ENCODE data around the gene SMOC1.

Gene SMOC1

DNA sequence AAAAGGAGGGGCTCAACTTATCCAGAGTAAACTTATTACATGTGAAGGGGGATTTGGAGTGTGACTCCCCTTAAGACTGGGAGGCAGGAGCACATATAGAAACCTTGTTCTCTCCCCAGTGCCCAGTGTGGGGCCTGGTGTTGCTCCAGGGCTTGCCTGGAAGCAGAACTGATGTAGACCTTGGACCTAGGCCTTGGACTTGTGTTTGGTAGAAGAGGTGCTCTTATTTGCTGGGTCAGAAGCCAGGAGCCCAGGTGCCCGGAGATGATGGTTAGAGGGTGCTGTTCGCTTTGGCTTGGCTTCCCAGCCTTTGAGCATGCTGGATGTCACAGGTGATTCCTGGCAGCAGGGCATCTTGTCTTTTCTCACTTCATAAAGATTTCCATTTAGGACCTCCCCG is 110.4 kb downstream of the SMOC1 start:
- CTCF ChIA-PET = interaction anchor here (0.6 kb wide), 1 partner anchor 298 kb away, joined by 8 read pairs; no protein-coding TSS in a partner anchor
- TF ChIP-seq FOXM1 (IDR thresholded peaks at IDR 0.05; ENCODE audit: borderline replicate concordance) = no peak
- TF ChIP-seq FOXK2 (IDR thresholded peaks at IDR 0.05) = no peak
- no peak for TF ChIP-seq FOXA1 (IDR thresholded peaks at IDR 0.05)
- TF ChIP-seq ZNF384 (IDR thresholded peaks at IDR 0.05) = no peak
- no peak for TF ChIP-seq LEF1 (IDR thresholded peaks at IDR 0.05; ENCODE audit: borderline replicate concordance)
- no peak for TF ChIP-seq NFRKB (IDR thresholded peaks at IDR 0.05)
- no peak for TF ChIP-seq SUZ12 (IDR thresholded peaks at IDR 0.05)
- TF ChIP-seq ARNT (IDR thresholded peaks at IDR 0.05) = no peak
- no peak for TF ChIP-seq HDGF (IDR thresholded peaks at IDR 0.05; ENCODE audit: borderline replicate concordance)
- TF ChIP-seq L3MBTL2 (conservative IDR thresholded peaks at IDR 0.05) = no peak
- TF ChIP-seq CTBP1 (IDR thresholded peaks at IDR 0.05; ENCODE audit: borderline replicate concordance) = no peak
- TF ChIP-seq, protein P1, sequence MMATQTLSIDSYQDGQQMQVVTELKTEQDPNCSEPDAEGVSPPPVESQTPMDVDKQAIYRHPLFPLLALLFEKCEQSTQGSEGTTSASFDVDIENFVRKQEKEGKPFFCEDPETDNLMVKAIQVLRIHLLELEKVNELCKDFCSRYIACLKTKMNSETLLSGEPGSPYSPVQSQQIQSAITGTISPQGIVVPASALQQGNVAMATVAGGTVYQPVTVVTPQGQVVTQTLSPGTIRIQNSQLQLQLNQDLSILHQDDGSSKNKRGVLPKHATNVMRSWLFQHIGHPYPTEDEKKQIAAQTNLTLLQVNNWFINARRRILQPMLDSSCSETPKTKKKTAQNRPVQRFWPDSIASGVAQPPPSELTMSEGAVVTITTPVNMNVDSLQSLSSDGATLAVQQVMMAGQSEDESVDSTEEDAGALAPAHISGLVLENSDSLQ (IDR thresholded peaks at IDR 0.05) = no peak
- no peak for TF ChIP-seq TARDBP (IDR thresholded peaks at IDR 0.05)
- TF ChIP-seq BHLHE40 (IDR thresholded peaks at IDR 0.05; ENCODE audit: borderline replicate concordance) = no peak
- TF ChIP-seq ELF4 (IDR thresholded peaks at IDR 0.05) = no peak
- TF ChIP-seq SP1 (IDR thresholded peaks at IDR 0.05) = no peak
- no peak for DNase-seq (ENCODE audit: extremely low spot score)
- POLR2A ChIA-PET = no interaction called here

DNA sequence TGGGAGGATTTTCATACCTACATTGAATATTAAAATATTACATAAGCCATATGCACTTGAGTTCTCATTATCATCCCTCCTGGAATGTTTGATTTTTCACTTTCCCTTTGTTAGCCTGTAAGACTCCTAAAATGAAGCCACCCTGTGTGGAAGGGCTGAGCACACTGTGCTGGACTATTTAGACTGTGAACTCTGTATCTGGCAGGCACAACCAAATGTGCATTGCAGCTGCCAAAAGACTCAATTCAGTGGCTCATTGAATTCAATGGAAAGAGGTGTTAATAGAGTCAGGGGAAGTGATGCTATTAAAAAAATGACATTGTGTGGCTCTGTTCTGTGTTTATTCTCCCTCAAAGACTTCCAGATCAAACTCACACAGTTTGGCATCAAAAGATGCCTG is 111.1 kb downstream of the SMOC1 start:
- no peak for DNase-seq (ENCODE audit: extremely low spot score)

DNA sequence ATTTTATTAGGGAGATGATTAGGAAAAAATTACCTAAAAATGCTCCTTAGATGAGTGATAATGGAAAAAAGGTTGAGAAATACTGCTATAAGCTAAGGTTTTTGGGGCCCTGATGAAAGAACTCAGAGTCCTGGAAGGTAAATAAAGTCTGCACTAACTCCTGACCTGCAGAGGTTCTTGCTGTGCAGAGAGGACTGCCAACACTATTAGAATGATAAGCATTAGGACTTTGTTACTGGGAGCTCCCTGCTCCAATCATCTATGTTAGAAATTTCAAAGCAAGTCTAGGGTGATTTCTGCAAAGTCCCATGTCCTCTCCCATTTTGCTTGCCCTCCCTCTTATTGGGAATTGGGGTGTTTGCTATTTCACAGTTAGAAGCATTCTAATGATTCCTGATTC is 112.2 kb downstream of the SMOC1 start:
- CTCF ChIA-PET = no interaction called here

More for the DNA sequence above, 111.1 kb downstream of the SMOC1 start:
- ChIA-PET POLR2A (no interaction called here), CTCF (no interaction called here)
- TF ChIP-seq, protein P1 (IDR thresholded peaks at IDR 0.05) = no peak
- no peak for TF ChIP-seq ELF4 (IDR thresholded peaks at IDR 0.05)
- TF ChIP-seq ZNF384 (IDR thresholded peaks at IDR 0.05) = no peak

DNA sequence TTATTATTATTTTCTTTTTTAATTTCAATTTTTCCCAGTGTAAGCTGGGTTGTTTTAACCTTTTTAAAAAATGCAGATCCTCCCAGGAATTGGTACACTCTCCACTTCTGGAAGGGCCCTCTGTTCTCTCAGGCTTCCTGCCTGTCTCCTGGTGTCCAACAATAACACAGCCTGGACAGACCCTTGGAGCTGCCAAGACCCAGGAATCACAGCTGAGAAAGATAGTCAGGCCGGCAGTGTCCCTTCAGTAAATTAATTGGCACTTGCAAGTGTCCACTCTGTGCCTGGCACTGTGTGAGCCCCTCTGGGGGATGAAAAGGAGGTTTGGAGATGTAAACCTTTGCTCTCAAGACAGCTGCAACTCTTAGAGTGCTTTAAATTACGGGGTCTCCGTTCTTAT is 113.3 kb downstream of the SMOC1 start:
- DNase-seq (ENCODE audit: extremely low spot score) = no peak
- POLR2A ChIA-PET = interaction anchor here (1.0 to 1.8 kb wide), 2 partner anchors 10 to 114 kb away, joined by 5 read pairs; partner anchors contain the start of gene SMOC1
- CTCF ChIA-PET = no interaction called here
- no peak for TF ChIP-seq TARDBP (IDR thresholded peaks at IDR 0.05)
- no peak for TF ChIP-seq FOXM1 (IDR thresholded peaks at IDR 0.05; ENCODE audit: borderline replicate concordance)
- TF ChIP-seq L3MBTL2 (conservative IDR thresholded peaks at IDR 0.05) = no peak
- TF ChIP-seq FOXA1 (IDR thresholded peaks at IDR 0.05) = no peak
- TF ChIP-seq CTBP1 (IDR thresholded peaks at IDR 0.05; ENCODE audit: borderline replicate concordance) = no peak
- TF ChIP-seq SP1 (IDR thresholded peaks at IDR 0.05) = no peak
- TF ChIP-seq NFRKB (IDR thresholded peaks at IDR 0.05) = no peak
- no peak for TF ChIP-seq BHLHE40 (IDR thresholded peaks at IDR 0.05; ENCODE audit: borderline replicate concordance)
- no peak for TF ChIP-seq FOXK2 (IDR thresholded peaks at IDR 0.05)
- no peak for TF ChIP-seq ELF4 (IDR thresholded peaks at IDR 0.05)
- TF ChIP-seq, protein P1 (IDR thresholded peaks at IDR 0.05) = no peak
- TF ChIP-seq SUZ12 (IDR thresholded peaks at IDR 0.05) = no peak
- no peak for TF ChIP-seq LEF1 (IDR thresholded peaks at IDR 0.05; ENCODE audit: borderline replicate concordance)
- no peak for TF ChIP-seq ARNT (IDR thresholded peaks at IDR 0.05)
- no peak for TF ChIP-seq ZNF384 (IDR thresholded peaks at IDR 0.05)
- TF ChIP-seq HDGF (IDR thresholded peaks at IDR 0.05; ENCODE audit: borderline replicate concordance) = no peak

More for the DNA sequence above, 112.2 kb downstream of the SMOC1 start:
- TF ChIP-seq FOXM1 (IDR thresholded peaks at IDR 0.05; ENCODE audit: borderline replicate concordance) (no peak), CTBP1 (IDR thresholded peaks at IDR 0.05; ENCODE audit: borderline replicate concordance) (no peak), HDGF (IDR thresholded peaks at IDR 0.05; ENCODE audit: borderline replicate concordance) (no peak), FOXK2 (IDR thresholded peaks at IDR 0.05) (no peak), ELF4 (IDR thresholded peaks at IDR 0.05) (no peak), BHLHE40 (IDR thresholded peaks at IDR 0.05; ENCODE audit: borderline replicate concordance) (no peak), TARDBP (IDR thresholded peaks at IDR 0.05) (no peak), NFRKB (IDR thresholded peaks at IDR 0.05) (no peak), SUZ12 (IDR thresholded peaks at IDR 0.05) (no peak), SP1 (IDR thresholded peaks at IDR 0.05) (no peak), FOXA1 (IDR thresholded peaks at IDR 0.05) (no peak), L3MBTL2 (conservative IDR thresholded peaks at IDR 0.05) (no peak), ZNF384 (IDR thresholded peaks at IDR 0.05) (no peak), LEF1 (IDR thresholded peaks at IDR 0.05; ENCODE audit: borderline replicate concordance) (no peak), ARNT (IDR thresholded peaks at IDR 0.05) (no peak)
- POLR2A ChIA-PET = interaction anchor here (1.8 kb wide), 1 partner anchor 9 kb away, joined by 5 read pairs; no protein-coding TSS in a partner anchor
- no peak for DNase-seq (ENCODE audit: extremely low spot score)

DNA sequence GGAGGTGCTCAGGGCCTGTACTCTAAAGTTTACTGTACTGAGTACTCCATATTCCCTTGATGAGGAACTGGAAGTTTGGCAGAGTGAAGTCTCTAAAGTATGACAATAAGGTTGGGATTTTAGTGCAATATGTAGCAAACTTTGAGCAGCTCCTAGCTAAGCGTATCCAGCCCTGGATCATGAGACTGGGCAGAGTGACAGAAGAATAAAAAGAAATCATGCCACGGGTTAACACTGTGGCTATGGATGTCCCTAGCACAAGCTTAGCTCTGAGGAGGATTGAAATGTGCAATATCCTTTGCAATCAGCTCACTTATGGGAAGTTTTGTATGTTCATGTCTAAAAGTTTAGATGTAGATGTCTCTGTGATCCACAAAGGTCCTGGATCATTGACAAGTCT is 114.1 kb downstream of the SMOC1 start:
- DNase-seq (ENCODE audit: extremely low spot score) = no peak
- ChIA-PET POLR2A (interaction anchor here (1.0 kb wide), 1 partner anchor 114 kb away, joined by 5 read pairs; the partner anchor contains the start of gene SMOC1), CTCF (no interaction called here)
- TF ChIP-seq ZNF384 (IDR thresholded peaks at IDR 0.05) (no peak), SUZ12 (IDR thresholded peaks at IDR 0.05) (no peak), ELF4 (IDR thresholded peaks at IDR 0.05) (no peak), FOXK2 (IDR thresholded peaks at IDR 0.05) (no peak), HDGF (IDR thresholded peaks at IDR 0.05; ENCODE audit: borderline replicate concordance) (no peak), L3MBTL2 (conservative IDR thresholded peaks at IDR 0.05) (no peak), ARNT (IDR thresholded peaks at IDR 0.05) (no peak), FOXM1 (IDR thresholded peaks at IDR 0.05; ENCODE audit: borderline replicate concordance) (no peak), NFRKB (IDR thresholded peaks at IDR 0.05) (no peak), LEF1 (IDR thresholded peaks at IDR 0.05; ENCODE audit: borderline replicate concordance) (no peak), SP1 (IDR thresholded peaks at IDR 0.05) (no peak), FOXA1 (IDR thresholded peaks at IDR 0.05) (no peak), TARDBP (IDR thresholded peaks at IDR 0.05) (no peak), CTBP1 (IDR thresholded peaks at IDR 0.05; ENCODE audit: borderline replicate concordance) (no peak), BHLHE40 (IDR thresholded peaks at IDR 0.05; ENCODE audit: borderline replicate concordance) (no peak)
- TF ChIP-seq, protein P1 (IDR thresholded peaks at IDR 0.05) = no peak
